Measurements from ENCODE around the gene MMEL1.
A peak's percentile ranks its signal among the peaks of the same experiment; 100 is the strongest.
"Not testable (repeated sequence)": the region's sequence is repeated elsewhere in the genome, so short reads cannot be mapped to it uniquely, and the experiment has no call there.

MMEL1 gene

DNA sequence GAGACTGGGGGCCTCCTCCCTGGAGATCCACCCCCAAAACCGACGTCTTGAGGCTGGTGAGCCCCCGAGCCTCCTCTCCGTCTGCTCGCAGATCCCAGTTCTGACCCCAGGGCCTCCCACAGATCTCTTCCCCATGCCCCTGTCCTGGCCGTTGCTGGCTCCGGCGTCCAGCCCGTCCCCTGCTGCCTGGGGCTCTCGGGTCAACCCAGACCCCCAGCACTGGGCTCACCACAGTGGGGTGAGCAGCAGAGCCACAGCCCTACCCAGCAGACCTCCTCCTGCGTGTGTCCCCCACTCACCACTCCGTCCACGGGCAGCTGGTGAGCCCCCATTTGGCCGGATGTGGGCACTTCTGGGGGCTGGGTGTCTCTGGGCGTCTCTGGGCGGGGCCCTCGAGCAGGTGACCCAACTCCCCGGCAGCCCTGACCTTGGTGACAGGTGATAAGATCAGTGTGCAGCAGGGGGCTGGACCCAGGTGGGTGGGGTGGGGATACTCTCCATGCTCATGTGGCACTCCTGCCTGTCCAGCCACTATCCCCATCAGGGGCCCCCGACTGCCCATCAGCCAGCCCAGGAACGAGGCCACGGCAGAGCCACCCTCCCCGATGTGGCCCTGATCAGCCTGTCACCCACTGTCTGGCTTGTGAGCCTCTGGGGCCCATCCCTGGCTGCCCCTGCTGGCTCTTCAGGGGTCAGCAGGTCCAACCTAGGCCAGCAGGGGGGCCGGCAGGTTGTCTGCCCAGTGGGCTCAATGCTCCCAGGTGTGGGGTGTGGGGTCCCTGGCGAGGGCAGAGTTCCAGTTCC, 75.9 kb downstream of the MMEL1 start:
- no peak for TF ChIP-seq ZFX (IDR thresholded peaks at IDR 0.05; ENCODE audit: borderline replicate concordance)
- TF ChIP-seq, protein P1, sequence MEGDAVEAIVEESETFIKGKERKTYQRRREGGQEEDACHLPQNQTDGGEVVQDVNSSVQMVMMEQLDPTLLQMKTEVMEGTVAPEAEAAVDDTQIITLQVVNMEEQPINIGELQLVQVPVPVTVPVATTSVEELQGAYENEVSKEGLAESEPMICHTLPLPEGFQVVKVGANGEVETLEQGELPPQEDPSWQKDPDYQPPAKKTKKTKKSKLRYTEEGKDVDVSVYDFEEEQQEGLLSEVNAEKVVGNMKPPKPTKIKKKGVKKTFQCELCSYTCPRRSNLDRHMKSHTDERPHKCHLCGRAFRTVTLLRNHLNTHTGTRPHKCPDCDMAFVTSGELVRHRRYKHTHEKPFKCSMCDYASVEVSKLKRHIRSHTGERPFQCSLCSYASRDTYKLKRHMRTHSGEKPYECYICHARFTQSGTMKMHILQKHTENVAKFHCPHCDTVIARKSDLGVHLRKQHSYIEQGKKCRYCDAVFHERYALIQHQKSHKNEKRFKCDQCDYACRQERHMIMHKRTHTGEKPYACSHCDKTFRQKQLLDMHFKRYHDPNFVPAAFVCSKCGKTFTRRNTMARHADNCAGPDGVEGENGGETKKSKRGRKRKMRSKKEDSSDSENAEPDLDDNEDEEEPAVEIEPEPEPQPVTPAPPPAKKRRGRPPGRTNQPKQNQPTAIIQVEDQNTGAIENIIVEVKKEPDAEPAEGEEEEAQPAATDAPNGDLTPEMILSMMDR (IDR thresholded peaks at IDR 0.05), result no peak
- H3K27ac ChIP-seq, result peak overlapping the region; percentile 29; the same call in 1 of the 2 replicates

DNA sequence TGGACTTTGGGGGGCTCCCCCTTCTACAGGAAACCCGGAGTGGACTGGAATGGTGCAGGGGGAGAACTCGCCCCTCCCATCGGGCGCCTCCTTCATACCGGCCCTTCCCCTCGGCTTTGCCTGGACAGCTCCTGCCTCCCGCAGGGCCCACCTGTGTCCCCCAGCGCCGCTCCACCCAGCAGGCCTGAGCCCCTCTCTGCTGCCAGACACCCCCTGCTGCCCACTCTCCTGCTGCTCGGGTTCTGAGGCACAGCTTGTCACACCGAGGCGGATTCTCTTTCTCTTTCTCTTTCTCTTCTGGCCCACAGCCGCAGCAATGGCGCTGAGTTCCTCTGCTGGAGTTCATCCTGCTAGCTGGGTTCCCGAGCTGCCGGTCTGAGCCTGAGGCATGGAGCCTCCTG, 76.5 kb downstream of the MMEL1 start, which contains the start of gene TNFRSF14:
Gene TNFRSF14, plus strand, starts transcription at position 95 of the 401 bp plus-strand sequence. Its CDS starts 294 bp downstream, at position 389.
- peak within 1 kb of the TSS; percentile 29; the same call in 1 of the 2 replicates for H3K27ac ChIP-seq
- no peak for TF ChIP-seq ZFX (IDR thresholded peaks at IDR 0.05; ENCODE audit: borderline replicate concordance)
- TF ChIP-seq, protein P1 (IDR thresholded peaks at IDR 0.05), result no peak

DNA sequence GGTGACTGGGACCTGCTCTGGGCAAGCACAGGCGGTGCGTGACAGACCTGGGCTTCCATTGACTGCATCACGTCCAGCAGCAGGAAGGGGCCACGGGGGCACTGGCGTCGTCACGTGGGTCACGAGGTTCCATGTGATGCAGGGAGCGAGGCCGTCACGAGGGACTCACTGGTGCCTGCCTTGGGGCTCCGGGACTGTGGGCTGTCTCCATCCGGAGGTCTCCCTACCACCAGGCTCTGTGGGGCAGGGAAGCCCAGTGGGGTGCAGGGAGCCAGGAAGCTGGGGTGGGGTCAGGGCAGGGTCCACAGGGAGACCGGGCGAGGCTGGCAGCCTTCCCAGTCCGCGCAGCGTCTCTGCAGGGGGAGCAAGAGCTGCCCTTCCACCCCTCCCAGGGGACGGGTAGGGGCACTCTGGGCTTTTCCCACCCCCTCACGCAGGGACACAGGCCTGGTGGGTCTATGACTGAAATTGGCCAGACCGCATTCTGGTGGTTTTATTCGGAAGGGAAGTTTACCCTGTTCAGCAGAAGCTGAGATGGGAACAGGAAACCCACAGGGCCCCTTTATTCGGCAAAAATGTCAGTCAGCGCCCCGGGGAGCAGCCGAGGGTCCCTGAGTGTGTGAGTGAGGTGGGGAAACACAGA, 77.1 kb downstream of the MMEL1 start:
- peak overlapping the region; percentile 29; the same call in 1 of the 2 replicates for H3K27ac ChIP-seq
- TF ChIP-seq ZFX (IDR thresholded peaks at IDR 0.05; ENCODE audit: borderline replicate concordance), result no peak
- TF ChIP-seq, protein P1 (IDR thresholded peaks at IDR 0.05), result no peak

DNA sequence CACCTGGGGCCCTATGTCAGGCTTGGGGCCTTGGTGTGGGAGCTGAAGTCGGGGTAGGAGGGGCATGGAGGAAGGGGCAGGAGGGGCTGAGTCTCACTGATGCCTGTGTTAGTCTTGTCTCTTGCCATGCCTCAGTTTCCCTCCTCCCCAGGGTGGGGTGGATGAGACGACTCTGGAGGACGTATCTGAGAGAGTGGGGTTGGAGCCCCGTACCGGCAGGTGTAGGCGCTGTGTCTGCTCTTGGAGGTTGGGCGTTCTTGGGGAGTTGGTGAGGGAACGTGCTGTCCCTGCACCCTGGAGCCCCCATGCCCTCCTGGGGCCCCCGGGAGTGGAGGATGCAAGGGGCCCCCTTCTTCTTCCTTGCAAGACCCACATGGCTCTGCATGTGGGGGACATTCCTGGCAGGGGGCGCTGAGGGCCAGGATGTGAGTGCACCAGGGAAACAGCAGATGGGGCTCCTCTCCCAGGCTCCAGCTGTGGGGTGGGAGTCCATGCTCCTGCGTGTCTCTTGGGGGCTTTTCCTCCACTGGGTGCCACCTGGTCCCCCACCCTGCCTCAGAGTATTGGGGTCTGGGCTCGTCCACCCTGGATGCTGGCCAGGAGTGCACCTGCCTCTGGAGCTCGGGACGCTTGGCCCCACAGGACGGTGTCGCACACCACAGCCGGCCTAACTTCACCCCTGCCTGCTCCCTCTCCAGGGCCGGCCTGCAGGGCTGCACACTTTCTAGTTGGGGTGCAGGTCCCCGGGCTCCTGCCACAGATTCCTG, 78.0 kb downstream of the MMEL1 start:
- no peak overlapping the region for H3K27ac ChIP-seq
- TF ChIP-seq ZFX (IDR thresholded peaks at IDR 0.05; ENCODE audit: borderline replicate concordance), result no peak

DNA sequence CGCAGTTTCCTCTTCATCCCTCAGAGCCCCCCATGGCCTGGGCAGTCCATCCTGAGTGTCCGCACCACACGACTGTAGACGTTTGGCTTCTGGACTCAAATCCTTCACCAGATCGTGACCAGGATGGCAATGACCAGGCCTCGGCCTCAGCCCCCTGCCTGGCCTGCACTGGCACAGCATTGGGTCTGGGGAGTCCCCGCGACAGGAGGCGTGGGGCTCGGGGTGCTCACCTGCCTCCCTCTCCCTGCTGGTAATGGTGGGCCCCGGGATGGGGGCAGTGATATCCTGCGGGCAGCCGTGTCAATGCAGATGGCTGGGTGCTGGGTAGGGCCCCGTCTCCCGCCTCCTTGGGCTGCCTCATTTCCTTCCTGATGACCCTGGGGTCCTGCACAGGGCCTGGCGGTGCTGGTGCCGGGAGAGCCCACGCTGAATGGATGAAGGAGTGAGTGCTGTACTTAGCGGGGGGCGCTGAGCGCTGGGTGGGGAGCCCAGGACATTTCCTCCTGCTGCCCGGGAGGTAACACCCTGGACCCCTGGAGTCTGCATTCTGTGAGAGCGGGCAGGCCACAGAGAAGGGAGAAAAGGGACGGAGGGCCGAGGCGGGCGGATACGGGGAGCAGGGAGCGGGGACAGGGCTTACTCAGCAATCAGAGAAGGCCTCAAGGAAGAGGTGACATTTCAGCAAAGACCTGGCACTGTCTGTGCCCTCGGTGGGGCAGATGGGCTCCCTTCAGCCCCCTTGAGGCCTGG, 78.8 kb downstream of the MMEL1 start:
- H3K27ac ChIP-seq, result no peak overlapping the region
- no peak for TF ChIP-seq ZFX (IDR thresholded peaks at IDR 0.05; ENCODE audit: borderline replicate concordance)
- TF ChIP-seq, protein P1 (IDR thresholded peaks at IDR 0.05), result no peak

DNA sequence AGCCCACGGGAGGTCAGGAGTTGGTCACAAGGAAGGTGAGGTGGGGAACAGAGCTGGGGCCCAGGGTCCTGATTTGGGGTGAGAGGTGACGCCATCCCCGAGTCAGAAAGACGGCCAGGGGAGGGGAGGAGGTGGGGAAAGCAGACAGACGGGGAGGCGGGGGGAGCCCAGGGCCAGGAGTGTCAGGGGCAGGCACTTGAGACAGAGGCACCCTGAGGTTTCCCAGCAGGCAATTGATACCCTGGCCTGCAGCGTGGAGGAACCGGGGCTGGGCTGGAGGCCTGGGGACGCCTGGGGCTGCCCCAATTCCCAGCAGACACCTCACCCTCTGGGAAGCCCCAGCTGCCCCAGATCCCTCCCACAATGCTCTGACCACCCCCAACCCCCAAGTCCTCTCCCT, 79.7 kb downstream of the MMEL1 start:
- H3K27ac ChIP-seq, result not testable (repeated sequence)

DNA sequence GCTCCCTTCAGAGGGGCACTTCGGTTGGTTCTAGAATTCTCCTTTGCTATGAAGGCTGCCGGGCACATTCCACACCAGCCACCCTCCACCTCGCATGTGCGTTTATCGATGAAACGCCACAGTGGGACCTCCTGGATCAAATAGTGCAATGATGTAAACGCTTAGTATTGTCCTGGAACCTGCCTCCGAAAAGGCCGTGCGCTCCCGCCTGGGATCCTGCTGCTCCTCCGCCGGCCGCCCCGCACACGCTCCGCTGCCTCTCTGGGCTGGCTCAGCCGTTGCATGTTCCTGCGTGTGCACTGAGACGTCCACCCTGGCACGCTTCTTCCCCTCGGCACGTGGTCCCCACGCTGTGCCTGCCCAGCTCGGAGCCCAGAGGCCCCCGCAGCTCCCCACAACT, 80.6 kb downstream of the MMEL1 start:
- no peak overlapping the region for H3K27ac ChIP-seq
- TF ChIP-seq, protein P1 (IDR thresholded peaks at IDR 0.05), result no peak
- no peak for TF ChIP-seq ZFX (IDR thresholded peaks at IDR 0.05; ENCODE audit: borderline replicate concordance)

DNA sequence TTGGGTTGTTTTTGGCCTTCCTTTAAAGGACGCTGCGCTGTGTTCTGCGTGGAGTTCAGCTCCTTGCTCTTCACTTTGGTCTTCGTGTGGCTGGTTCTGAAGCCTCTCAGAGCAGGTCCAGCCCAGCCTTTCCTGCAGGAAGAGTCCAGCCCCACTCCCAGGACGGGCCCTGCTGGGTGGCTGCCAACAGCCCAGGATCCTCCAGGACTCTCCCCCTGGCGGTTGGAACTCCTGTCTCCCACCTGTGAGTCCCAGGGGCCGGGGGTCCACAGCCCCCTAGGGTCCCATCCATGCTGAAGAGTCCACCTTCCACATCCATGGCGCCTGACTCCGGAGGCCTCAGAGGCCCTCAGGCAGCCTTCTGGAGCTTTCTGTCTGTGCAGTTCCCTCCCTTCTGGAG, 81.3 kb downstream of the MMEL1 start:
- H3K27ac ChIP-seq, result not testable (repeated sequence)

DNA sequence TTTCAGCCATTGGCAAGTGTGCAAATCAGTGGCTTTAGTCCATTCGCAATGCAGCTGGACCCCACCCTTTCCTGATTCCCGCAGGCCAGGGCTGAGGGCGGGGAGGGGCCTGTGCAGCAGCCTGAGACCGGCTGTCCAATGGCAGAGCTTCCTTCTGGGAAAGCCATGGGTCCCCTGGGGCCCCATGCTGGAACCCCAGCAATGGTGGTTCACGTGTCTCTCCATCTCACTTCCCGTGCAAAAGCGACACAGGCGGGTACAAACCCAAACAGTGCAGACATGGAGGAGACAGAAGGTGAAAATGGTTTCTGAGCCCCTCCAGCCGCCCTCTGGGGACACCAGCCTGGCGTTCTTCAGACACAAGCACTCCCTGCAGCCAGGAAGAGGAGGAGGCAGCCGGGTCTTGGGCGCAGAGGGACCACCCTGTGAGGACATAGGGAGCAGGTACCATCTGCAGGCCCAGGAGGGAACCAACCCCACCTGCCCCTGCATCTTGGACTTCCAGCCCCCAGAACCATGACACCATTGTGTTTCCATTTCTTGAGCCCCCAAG, 82.4 kb downstream of the MMEL1 start:
- not testable (repeated sequence) for H3K27ac ChIP-seq

DNA sequence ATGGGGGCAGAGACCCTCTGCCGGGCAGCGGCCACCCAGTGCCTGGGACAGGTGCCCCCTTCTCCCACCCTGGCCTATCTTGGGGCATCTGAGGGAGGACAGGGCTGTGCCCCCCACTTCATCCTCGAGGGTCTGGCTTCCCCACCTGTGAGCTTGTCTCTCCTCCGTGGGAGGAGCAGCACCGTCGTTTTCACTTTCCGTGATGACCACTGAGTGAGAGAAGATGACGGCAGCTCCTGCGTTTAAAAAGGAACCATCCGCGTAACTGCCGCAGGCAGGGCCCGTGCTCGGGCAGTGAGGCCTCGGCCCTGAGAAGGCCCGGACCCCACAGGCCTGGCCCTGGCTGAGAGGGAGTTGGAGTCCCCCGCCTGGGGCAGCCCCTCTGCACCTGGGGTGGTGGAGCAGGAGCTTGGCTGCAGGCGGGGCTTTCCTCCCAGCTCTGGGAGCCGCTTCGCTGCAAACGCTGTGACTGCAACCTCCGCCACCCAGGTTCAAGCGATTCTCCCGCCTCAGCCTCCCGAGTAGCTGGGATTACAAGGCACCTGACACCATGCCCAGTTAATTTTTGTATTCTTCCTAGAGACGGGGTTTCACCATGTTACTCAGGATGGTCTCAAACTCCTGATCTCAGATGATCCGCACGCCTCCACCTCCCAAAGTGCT, 83.3 kb downstream of the MMEL1 start:
- H3K27ac ChIP-seq, result peak overlapping the region; percentile 99
